Fibroblast of pulmonary artery (primary cell): ENCODE results near the gene MACC1.
A peak's percentile ranks its signal among the peaks of the same experiment; 100 is the strongest.

Source experiments
- DNase-seq: peaks from one replicate; pipeline ENCODE4 v3.0.0-alpha.2; 2010; ENCODE audit warnings: low read depth
- H3K4me3 ChIP-seq: replicated peaks from 2 replicates; pipeline ENCODE4 v1.5.1; 2011; ENCODE audit warnings: low read depth, mild to moderate bottlenecking, control low read depth, low read length, moderate library complexity
- TF ChIP-seq, protein P1 (sequence below): IDR thresholded peaks from 2 replicates; pipeline ENCODE4 v1.5.1; 2011; ENCODE audit warnings: mild to moderate bottlenecking, control low read depth, low read length, inconsistent platforms; ENCODE audit errors: missing control alignments

The MACC1 gene

DNA sequence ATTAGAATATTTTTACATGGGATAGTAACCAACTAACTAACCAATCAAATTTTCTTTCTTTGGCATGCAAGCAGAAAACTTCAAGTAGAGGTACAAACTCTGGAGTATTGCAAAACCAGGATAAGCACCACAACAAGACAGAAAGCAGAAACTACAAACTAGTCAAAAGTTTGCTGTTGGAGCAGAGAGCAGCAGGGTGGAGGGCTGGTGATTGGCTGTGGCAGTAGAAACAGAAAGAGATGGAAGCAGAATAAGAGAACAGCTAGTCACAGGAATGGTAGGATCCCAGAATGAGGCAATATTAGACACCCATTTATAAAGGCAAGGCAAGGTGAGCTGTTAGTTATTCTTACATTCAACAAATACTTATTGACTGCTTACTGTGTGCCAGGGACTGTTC, 6.8 kb upstream of the MACC1 start:
- no peak for DNase-seq
- TF ChIP-seq, protein P1, sequence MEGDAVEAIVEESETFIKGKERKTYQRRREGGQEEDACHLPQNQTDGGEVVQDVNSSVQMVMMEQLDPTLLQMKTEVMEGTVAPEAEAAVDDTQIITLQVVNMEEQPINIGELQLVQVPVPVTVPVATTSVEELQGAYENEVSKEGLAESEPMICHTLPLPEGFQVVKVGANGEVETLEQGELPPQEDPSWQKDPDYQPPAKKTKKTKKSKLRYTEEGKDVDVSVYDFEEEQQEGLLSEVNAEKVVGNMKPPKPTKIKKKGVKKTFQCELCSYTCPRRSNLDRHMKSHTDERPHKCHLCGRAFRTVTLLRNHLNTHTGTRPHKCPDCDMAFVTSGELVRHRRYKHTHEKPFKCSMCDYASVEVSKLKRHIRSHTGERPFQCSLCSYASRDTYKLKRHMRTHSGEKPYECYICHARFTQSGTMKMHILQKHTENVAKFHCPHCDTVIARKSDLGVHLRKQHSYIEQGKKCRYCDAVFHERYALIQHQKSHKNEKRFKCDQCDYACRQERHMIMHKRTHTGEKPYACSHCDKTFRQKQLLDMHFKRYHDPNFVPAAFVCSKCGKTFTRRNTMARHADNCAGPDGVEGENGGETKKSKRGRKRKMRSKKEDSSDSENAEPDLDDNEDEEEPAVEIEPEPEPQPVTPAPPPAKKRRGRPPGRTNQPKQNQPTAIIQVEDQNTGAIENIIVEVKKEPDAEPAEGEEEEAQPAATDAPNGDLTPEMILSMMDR: no peak
- no peak overlapping the region for H3K4me3 ChIP-seq

DNA sequence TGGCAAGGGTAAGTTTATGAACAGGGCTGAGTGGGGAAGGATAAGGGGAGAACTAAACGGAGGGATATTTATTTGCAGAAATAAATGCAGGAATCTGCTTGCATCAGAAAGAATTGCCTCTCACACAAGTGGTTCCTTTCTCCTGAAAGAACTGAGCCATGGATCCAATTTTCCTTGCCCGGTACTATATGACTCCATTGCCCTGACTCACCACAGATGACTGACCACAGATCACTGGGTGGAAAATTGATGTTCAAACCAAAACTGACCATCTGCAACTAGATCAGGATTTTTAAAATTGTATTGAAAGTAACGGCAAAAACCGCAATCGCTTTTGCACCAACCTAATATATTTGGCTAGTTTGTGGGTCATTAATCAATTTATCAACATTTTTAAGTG, 6.2 kb upstream of the MACC1 start:
- TF ChIP-seq, protein P1: no peak
- no peak for DNase-seq
- H3K4me3 ChIP-seq: no peak overlapping the region

DNA sequence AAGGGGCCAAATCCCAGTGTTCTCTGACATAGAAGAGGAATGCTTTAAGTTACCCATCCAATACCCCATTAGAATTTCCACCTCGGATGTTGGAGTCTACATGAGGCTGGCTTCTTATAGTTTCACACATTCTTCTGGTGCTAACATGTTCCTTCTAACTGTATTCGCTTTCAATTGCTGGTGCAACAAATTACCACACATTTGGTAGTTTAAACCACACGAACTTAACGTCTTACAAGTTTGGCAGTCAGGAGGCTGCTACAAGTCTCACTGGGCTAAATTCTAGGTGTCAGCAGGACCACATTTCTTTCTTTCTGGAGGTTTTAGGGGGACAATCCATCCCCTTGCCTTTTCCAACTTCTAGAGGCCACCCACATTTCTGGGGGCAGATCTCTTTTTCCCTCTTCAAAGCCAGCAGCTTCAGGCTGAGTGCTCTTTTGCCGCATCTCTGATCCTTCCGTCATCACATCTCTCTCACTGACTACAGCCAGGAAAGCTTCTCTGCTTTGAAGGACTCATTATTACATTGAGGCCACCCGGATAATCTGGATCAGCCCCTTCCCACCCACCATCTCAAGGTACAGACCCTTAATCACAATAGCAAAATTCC, 5.1 kb upstream of the MACC1 start:
- TF ChIP-seq, protein P1: no peak
- no peak for DNase-seq

DNA sequence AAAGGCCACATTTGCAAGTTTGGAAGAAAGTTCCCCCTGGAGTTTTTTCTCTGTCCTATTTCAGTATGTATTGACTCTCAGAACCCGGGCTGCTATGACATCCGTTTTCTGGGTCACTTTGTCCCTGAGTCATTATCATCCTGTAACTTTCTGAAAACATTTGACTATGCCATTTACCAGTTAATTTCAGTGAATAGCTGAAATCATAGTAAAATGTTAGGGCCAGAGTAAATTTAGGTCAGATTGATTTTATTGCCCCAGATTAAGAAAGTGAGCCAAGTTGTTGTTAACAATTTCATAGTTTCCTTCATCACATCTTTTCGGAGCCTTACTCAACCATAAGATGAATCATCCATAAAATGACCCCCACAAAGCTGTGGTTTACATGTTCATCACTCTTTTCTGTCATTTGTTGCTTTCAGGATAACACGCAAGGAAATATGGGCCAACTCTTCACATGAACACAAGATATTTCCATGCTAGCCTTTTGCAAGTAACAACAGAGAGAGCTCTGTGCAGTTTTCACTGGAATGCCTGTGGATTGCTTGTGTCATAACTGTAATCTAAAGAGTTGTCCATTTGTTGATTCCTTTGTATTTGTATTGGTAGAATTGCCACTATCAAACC, 3.9 kb upstream of the MACC1 start:
- H3K4me3 ChIP-seq: no peak overlapping the region
- DNase-seq: peak; percentile 95
- TF ChIP-seq, protein P1: no peak

More for the DNA sequence above, 5.1 kb upstream of the MACC1 start:
- H3K4me3 ChIP-seq: no peak overlapping the region

DNA sequence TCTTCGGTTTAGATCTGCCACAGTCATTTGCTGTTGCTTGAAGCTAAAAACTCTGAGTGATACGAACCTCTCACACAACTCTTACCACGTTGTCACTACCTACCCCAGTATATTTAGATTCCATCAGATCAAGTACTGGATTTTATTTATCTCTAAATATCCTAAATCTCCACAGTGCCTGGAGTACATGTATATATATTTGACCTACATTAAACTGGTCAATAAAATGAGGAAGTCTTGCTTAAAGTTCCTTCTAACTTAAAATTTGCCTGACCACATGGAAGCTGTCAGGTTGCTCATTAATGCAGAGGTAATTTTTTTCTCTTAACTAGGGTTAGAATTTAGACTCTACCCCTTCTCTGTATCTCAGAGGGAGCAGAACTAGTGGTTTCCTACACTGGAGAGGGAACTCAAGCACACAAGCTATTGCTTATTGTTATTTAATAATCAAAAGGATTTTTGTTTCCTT, 3.1 kb upstream of the MACC1 start:
- no peak overlapping the region for H3K4me3 ChIP-seq
- TF ChIP-seq, protein P1: no peak
- DNase-seq: no peak

DNA sequence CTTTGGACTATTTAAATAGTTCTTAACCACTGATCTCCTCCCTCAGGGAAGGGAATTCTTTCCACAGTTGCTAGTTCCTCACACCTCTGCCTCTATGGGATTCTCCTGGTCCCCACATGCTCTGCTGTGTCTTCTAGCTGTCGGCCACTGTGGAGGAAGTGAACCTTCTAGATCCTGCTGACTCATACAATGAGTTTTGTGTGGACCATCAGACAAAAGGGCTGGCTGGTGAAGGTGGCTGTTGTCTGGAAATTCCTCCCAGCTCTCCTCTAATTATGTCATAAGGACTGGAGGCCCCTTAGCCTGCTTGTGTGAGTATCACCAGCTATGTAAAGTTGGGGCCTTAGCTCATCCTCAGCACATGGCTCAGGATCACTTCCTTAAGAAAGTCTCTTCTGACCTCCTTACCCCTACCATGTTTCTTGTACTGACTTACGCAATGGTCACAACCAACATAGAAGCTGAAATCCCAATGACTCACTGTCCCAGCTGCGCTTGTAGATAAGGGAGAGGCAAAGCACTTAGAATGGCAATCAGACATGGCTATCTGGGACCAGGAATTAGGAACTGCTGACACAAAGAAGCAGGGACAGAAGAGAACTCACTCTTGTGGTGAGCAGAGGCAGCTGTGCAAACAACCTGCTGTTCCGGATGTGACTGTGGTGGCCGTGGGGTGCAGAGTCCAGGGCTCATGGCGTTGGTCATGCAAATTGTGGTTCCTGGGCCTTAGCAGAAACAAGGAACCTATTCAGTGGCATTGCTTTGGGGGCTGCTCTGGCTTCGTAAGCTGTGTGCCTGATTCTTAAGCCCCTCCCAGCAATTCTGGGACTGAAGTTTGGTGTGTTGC, 2.5 kb upstream of the MACC1 start:
- peak; percentile 96 for DNase-seq
- H3K4me3 ChIP-seq: no peak overlapping the region
- TF ChIP-seq, protein P1: no peak
